ENCODE results near the gene ITIH3.

Gene ITIH3

GRCh38 chr3:52839268-52839575, 44.6 kb downstream of the ITIH3 start:
- Mint-ChIP-seq H3K36me3 (ENCODE audit: low read depth) (peaks cover 25% of the 10 kb centered on the region), H3K27me3 (no peaks in the 10 kb centered on the region), H3K27ac (no peak overlapping the region), H3K4me1 (ENCODE audit: low read depth) (peaks cover 27% of the 10 kb centered on the region), H3K9me3 (no peaks in the 10 kb centered on the region), H3K4me3 (no peak overlapping the region)

- Mint-ChIP-seq H3K4me3 (no peak overlapping the region), H3K36me3 (ENCODE audit: low read depth) (peaks cover 30% of the 10 kb centered on the region), H3K27me3 (no peaks in the 10 kb centered on the region), H3K4me1 (ENCODE audit: low read depth) (peaks cover 27% of the 10 kb centered on the region), H3K27ac (no peak overlapping the region), H3K9me3 (no peaks in the 10 kb centered on the region)
Observed at GRCh38 chr3:52839892-52840545, 45.4 kb downstream of the ITIH3 start.

- Mint-ChIP-seq H3K4me3 (no peak overlapping the region), H3K36me3 (ENCODE audit: low read depth) (peaks cover 30% of the 10 kb centered on the region), H3K27ac (no peak overlapping the region), H3K4me1 (ENCODE audit: low read depth) (peaks cover 27% of the 10 kb centered on the region), H3K27me3 (no peaks in the 10 kb centered on the region), H3K9me3 (no peaks in the 10 kb centered on the region)
Observed at GRCh38 chr3:52841211-52841980, 46.8 kb downstream of the ITIH3 start.

GRCh38 chr3:52841981-52842340, 47.4 kb downstream of the ITIH3 start:
- Mint-ChIP-seq H3K36me3 (ENCODE audit: low read depth) (peaks cover 30% of the 10 kb centered on the region), H3K9me3 (no peaks in the 10 kb centered on the region), H3K27ac (no peak overlapping the region), H3K27me3 (no peaks in the 10 kb centered on the region), H3K4me1 (ENCODE audit: low read depth) (peaks cover 27% of the 10 kb centered on the region), H3K4me3 (no peak overlapping the region)

GRCh38 chr3:52842424-52842823, 47.8 kb downstream of the ITIH3 start:
- Mint-ChIP-seq H3K4me1 (ENCODE audit: low read depth) (peaks cover 26% of the 10 kb centered on the region), H3K36me3 (ENCODE audit: low read depth) (peaks cover 29% of the 10 kb centered on the region), H3K9me3 (no peaks in the 10 kb centered on the region), H3K27me3 (no peaks in the 10 kb centered on the region), H3K27ac (no peak overlapping the region), H3K4me3 (no peak overlapping the region)

GRCh38 chr3:52843108-52843865, 48.7 kb downstream of the ITIH3 start:
- Mint-ChIP-seq H3K27me3 (no peaks in the 10 kb centered on the region), H3K9me3 (no peaks in the 10 kb centered on the region), H3K4me3 (no peak overlapping the region), H3K27ac (no peak overlapping the region), H3K36me3 (ENCODE audit: low read depth) (peaks cover 26% of the 10 kb centered on the region), H3K4me1 (ENCODE audit: low read depth) (peaks cover 18% of the 10 kb centered on the region)

GRCh38 chr3:52843881-52844280, 49.3 kb downstream of the ITIH3 start:
- Mint-ChIP-seq H3K27ac (no peak overlapping the region), H3K27me3 (no peaks in the 10 kb centered on the region), H3K9me3 (no peaks in the 10 kb centered on the region), H3K4me1 (ENCODE audit: low read depth) (peaks cover 12% of the 10 kb centered on the region), H3K4me3 (no peak overlapping the region), H3K36me3 (ENCODE audit: low read depth) (peaks cover 29% of the 10 kb centered on the region)

GRCh38 chr3:52844290-52844975, 49.8 kb downstream of the ITIH3 start:
- Mint-ChIP-seq H3K27ac (no peak overlapping the region), H3K4me3 (no peak overlapping the region), H3K27me3 (no peaks in the 10 kb centered on the region), H3K4me1 (ENCODE audit: low read depth) (peaks cover 8% of the 10 kb centered on the region), H3K36me3 (ENCODE audit: low read depth) (peaks cover 30% of the 10 kb centered on the region), H3K9me3 (no peaks in the 10 kb centered on the region)

- Mint-ChIP-seq H3K9me3 (no peaks in the 10 kb centered on the region), H3K27me3 (no peaks in the 10 kb centered on the region), H3K27ac (no peak overlapping the region), H3K4me3 (no peak overlapping the region), H3K36me3 (ENCODE audit: low read depth) (peaks cover 30% of the 10 kb centered on the region), H3K4me1 (ENCODE audit: low read depth) (peaks cover under 1% of the 10 kb centered on the region)
Observed at GRCh38 chr3:52845157-52845556, 50.6 kb downstream of the ITIH3 start.

- Mint-ChIP-seq H3K9me3 (no peaks in the 10 kb centered on the region), H3K27me3 (no peaks in the 10 kb centered on the region), H3K4me1 (ENCODE audit: low read depth) (no peaks in the 10 kb centered on the region), H3K36me3 (ENCODE audit: low read depth) (peaks cover 30% of the 10 kb centered on the region), H3K27ac (no peak overlapping the region), H3K4me3 (no peak overlapping the region)
Observed at GRCh38 chr3:52845691-52846431, 51.3 kb downstream of the ITIH3 start.

- H3K9me3 Mint-ChIP-seq: no peaks in the 10 kb centered on the region
- H3K36me3 Mint-ChIP-seq (ENCODE audit: low read depth): peaks cover 24% of the 10 kb centered on the region
- H3K27ac Mint-ChIP-seq: no peak overlapping the region
- H3K4me3 Mint-ChIP-seq: no peak overlapping the region
- no peaks in the 10 kb centered on the region for H3K4me1 Mint-ChIP-seq (ENCODE audit: low read depth)
- H3K27me3 Mint-ChIP-seq: no peaks in the 10 kb centered on the region
Observed at GRCh38 chr3:52846432-52846965, 51.9 kb downstream of the ITIH3 start.

GRCh38 chr3:52847241-52847640, 52.6 kb downstream of the ITIH3 start:
- no peaks in the 10 kb centered on the region for H3K4me1 Mint-ChIP-seq (ENCODE audit: low read depth)
- no peaks in the 10 kb centered on the region for H3K27me3 Mint-ChIP-seq
- no peaks in the 10 kb centered on the region for H3K9me3 Mint-ChIP-seq
- no peak overlapping the region for H3K4me3 Mint-ChIP-seq
- H3K36me3 Mint-ChIP-seq (ENCODE audit: low read depth): peaks cover 23% of the 10 kb centered on the region
- no peak overlapping the region for H3K27ac Mint-ChIP-seq

- no peak overlapping the region for H3K4me3 Mint-ChIP-seq
- no peaks in the 10 kb centered on the region for H3K4me1 Mint-ChIP-seq (ENCODE audit: low read depth)
- H3K27me3 Mint-ChIP-seq: no peaks in the 10 kb centered on the region
- H3K9me3 Mint-ChIP-seq: no peaks in the 10 kb centered on the region
- no peak overlapping the region for H3K27ac Mint-ChIP-seq
- peaks cover 27% of the 10 kb centered on the region for H3K36me3 Mint-ChIP-seq (ENCODE audit: low read depth)
Observed at GRCh38 chr3:52847726-52848125, 53.1 kb downstream of the ITIH3 start.

- Mint-ChIP-seq H3K36me3 (ENCODE audit: low read depth) (peaks cover 21% of the 10 kb centered on the region), H3K27ac (no peak overlapping the region), H3K4me3 (no peak overlapping the region), H3K27me3 (no peaks in the 10 kb centered on the region), H3K9me3 (no peaks in the 10 kb centered on the region), H3K4me1 (ENCODE audit: low read depth) (no peaks in the 10 kb centered on the region)
Observed at GRCh38 chr3:52848617-52849016, 54.0 kb downstream of the ITIH3 start.
